ENCODE measurements around the gene SLC47A2. TPM values are rescaled to one million over a fixed set of nuclear protein-coding genes. Genes with fewer than 3 reads are reported as not detected.
A peak's percentile ranks its signal among the peaks of the same experiment; 100 is the strongest.

The SLC47A2 gene
- total and polyA plus RNA-seq, 5 donors from 2014 or later, result not detected

GRCh38 chr17:19752216-19753050 lies 36.0 kb upstream of the SLC47A2 start:
- Mint-ChIP-seq H3K4me1 (peaks cover 0 to 2% (median 0%) of the 10 kb centered on the region in 4 donors), H3K27me3 (peaks cover 33% of the 10 kb centered on the region), H3K36me3 (no peaks in the 10 kb centered on the region), H3K27ac (no peak overlapping the region), H3K9me3 (peaks cover 0 to 2% (median 0%) of the 10 kb centered on the region in 7 donors), H3K4me3 (peak overlapping the region in 1 of 4 donors; percentile 4)
- Histone ChIP-seq H3K4me1 (ENCODE audit: control insufficient read depth, insufficient read depth, low read length, poor library complexity, severe bottlenecking) (no peaks in the 10 kb centered on the region), H3K27ac (ENCODE audit: insufficient read depth, low read length, poor library complexity, severe bottlenecking) (no peak overlapping the region), H3K9me3 (ENCODE audit: control insufficient read depth in 2 of 2, low read length in 2 of 2) (no peaks in the 10 kb centered on the region), H3K36me3 (ENCODE audit: control insufficient read depth, insufficient read depth, low read length) (no peaks in the 10 kb centered on the region), H3K27me3 (ENCODE audit: control insufficient read depth, insufficient read depth, low read length) (peaks cover 5% of the 10 kb centered on the region), H3K4me3 (ENCODE audit: low read depth, low read length) (no peak overlapping the region)
- ATAC-seq (ENCODE audit: low read depth in 2 of 2) (no peak), DNase-seq (no peak)

- H3K9me3 Mint-ChIP-seq, result peaks cover 0 to 2% (median 0%) of the 10 kb centered on the region in 7 donors
Observed at GRCh38 chr17:19750835-19751234, 34.5 kb upstream of the SLC47A2 start.

GRCh38 chr17:19750020-19750572 lies 33.7 kb upstream of the SLC47A2 start:
- H3K27me3 ChIP-seq (ENCODE audit: control insufficient read depth, insufficient read depth, low read length), result peaks cover 5% of the 10 kb centered on the region

More at GRCh38 chr17:19750835-19751234, 34.5 kb upstream of the SLC47A2 start:
- Histone ChIP-seq H3K4me3 (ENCODE audit: low read depth, low read length) (no peak overlapping the region), H3K27me3 (ENCODE audit: control insufficient read depth, insufficient read depth, low read length) (peaks cover 5% of the 10 kb centered on the region), H3K27ac (ENCODE audit: insufficient read depth, low read length, poor library complexity, severe bottlenecking) (no peak overlapping the region), H3K4me1 (ENCODE audit: control insufficient read depth, insufficient read depth, low read length, poor library complexity, severe bottlenecking) (no peaks in the 10 kb centered on the region), H3K9me3 (ENCODE audit: control insufficient read depth in 2 of 2, low read length in 2 of 2) (no peaks in the 10 kb centered on the region), H3K36me3 (ENCODE audit: control insufficient read depth, insufficient read depth, low read length) (no peaks in the 10 kb centered on the region)
- ATAC-seq (ENCODE audit: low read depth in 2 of 2), result no peak
- H3K27ac Mint-ChIP-seq, result peak overlapping the region in 1 of 3 donors; percentile 60
- peaks cover 0 to 2% (median 0%) of the 10 kb centered on the region in 4 donors for H3K4me1 Mint-ChIP-seq
- no peak overlapping the region for H3K4me3 Mint-ChIP-seq
- no peak for DNase-seq
- no peaks in the 10 kb centered on the region for H3K36me3 Mint-ChIP-seq
- peaks cover 24% of the 10 kb centered on the region for H3K27me3 Mint-ChIP-seq

GRCh38 chr17:19748807-19749193 lies 32.4 kb upstream of the SLC47A2 start:
- H3K27ac Mint-ChIP-seq, result no peak overlapping the region
- ATAC-seq (ENCODE audit: low read depth in 2 of 2) (no peak), DNase-seq (no peak)
- H3K36me3 ChIP-seq (ENCODE audit: control insufficient read depth, insufficient read depth, low read length), result no peaks in the 10 kb centered on the region
- peaks cover 17% of the 10 kb centered on the region for H3K27me3 Mint-ChIP-seq
- no peaks in the 10 kb centered on the region for H3K36me3 Mint-ChIP-seq
- H3K4me3 Mint-ChIP-seq, result no peak overlapping the region
- peaks cover 5% of the 10 kb centered on the region for H3K27me3 ChIP-seq (ENCODE audit: control insufficient read depth, insufficient read depth, low read length)
- peaks cover 0 to 2% (median 0%) of the 10 kb centered on the region in 7 donors for H3K9me3 Mint-ChIP-seq
- H3K4me1 ChIP-seq (ENCODE audit: control insufficient read depth, insufficient read depth, low read length, poor library complexity, severe bottlenecking), result peaks cover 5% of the 10 kb centered on the region
- H3K4me1 Mint-ChIP-seq, result peaks cover 0 to 8% (median 3%) of the 10 kb centered on the region in 4 donors
- no peak overlapping the region for H3K27ac ChIP-seq (ENCODE audit: insufficient read depth, low read length, poor library complexity, severe bottlenecking)
- no peaks in the 10 kb centered on the region for H3K9me3 ChIP-seq (ENCODE audit: control insufficient read depth in 2 of 2, low read length in 2 of 2)
- no peak overlapping the region for H3K4me3 ChIP-seq (ENCODE audit: low read depth, low read length)

More at GRCh38 chr17:19750020-19750572, 33.7 kb upstream of the SLC47A2 start:
- peaks cover 0 to 5% (median 1%) of the 10 kb centered on the region in 4 donors for H3K4me1 Mint-ChIP-seq
- Histone ChIP-seq H3K36me3 (ENCODE audit: control insufficient read depth, insufficient read depth, low read length) (no peaks in the 10 kb centered on the region), H3K9me3 (ENCODE audit: control insufficient read depth in 2 of 2, low read length in 2 of 2) (no peaks in the 10 kb centered on the region), H3K4me1 (ENCODE audit: control insufficient read depth, insufficient read depth, low read length, poor library complexity, severe bottlenecking) (peaks cover 3% of the 10 kb centered on the region), H3K27ac (ENCODE audit: insufficient read depth, low read length, poor library complexity, severe bottlenecking) (no peak overlapping the region), H3K4me3 (ENCODE audit: low read depth, low read length) (no peak overlapping the region)
- ATAC-seq (ENCODE audit: low read depth in 2 of 2) (no peak), DNase-seq (no peak)
- no peaks in the 10 kb centered on the region for H3K36me3 Mint-ChIP-seq
- H3K4me3 Mint-ChIP-seq, result no peak overlapping the region
- H3K27me3 Mint-ChIP-seq, result peaks cover 21% of the 10 kb centered on the region
- H3K27ac Mint-ChIP-seq, result no peak overlapping the region
- H3K9me3 Mint-ChIP-seq, result peaks cover 0 to 2% (median 0%) of the 10 kb centered on the region in 7 donors

- Histone ChIP-seq H3K36me3 (ENCODE audit: control insufficient read depth, insufficient read depth, low read length) (no peaks in the 10 kb centered on the region), H3K4me3 (ENCODE audit: low read depth, low read length) (no peak within 1 kb of the TSS), H3K9me3 (ENCODE audit: control insufficient read depth in 2 of 2, low read length in 2 of 2) (no peaks in the 10 kb centered on the region), H3K4me1 (ENCODE audit: control insufficient read depth, insufficient read depth, low read length, poor library complexity, severe bottlenecking) (peaks cover 5% of the 10 kb centered on the region), H3K27ac (ENCODE audit: insufficient read depth, low read length, poor library complexity, severe bottlenecking) (no peak within 1 kb of the TSS), H3K27me3 (ENCODE audit: control insufficient read depth, insufficient read depth, low read length) (peaks cover 3% of the 10 kb centered on the region)
- H3K27ac Mint-ChIP-seq, result no peak within 1 kb of the TSS
- peaks cover 0 to 2% (median 0%) of the 10 kb centered on the region in 7 donors for H3K9me3 Mint-ChIP-seq
- H3K27me3 Mint-ChIP-seq, result peaks cover 16% of the 10 kb centered on the region
- H3K36me3 Mint-ChIP-seq, result no peaks in the 10 kb centered on the region
- ATAC-seq (ENCODE audit: low read depth in 2 of 2), result no peak
- DNase-seq, result no peak
- peaks cover 0 to 8% (median 3%) of the 10 kb centered on the region in 4 donors for H3K4me1 Mint-ChIP-seq
- H3K4me3 Mint-ChIP-seq, result no peak within 1 kb of the TSS
Observed at GRCh38 chr17:19747829-19748806, 31.7 kb upstream of the SLC47A2 start, which contains the start of gene ALDH3A1. Gene ALDH3A1 (minus strand): TSS chr17:19748298. CDS start chr17:19745129, 3,169 bp downstream.

GRCh38 chr17:19747159-19747719 lies 30.9 kb upstream of the SLC47A2 start:
- peaks cover 11% of the 10 kb centered on the region for H3K27me3 Mint-ChIP-seq
- H3K4me1 ChIP-seq (ENCODE audit: control insufficient read depth, insufficient read depth, low read length, poor library complexity, severe bottlenecking), result peaks cover 5% of the 10 kb centered on the region
- H3K4me3 ChIP-seq (ENCODE audit: low read depth, low read length), result no peak overlapping the region
- H3K27me3 ChIP-seq (ENCODE audit: control insufficient read depth, insufficient read depth, low read length), result no peaks in the 10 kb centered on the region
- H3K9me3 Mint-ChIP-seq, result peaks cover 0 to 2% (median 0%) of the 10 kb centered on the region in 7 donors
- peaks cover 0 to 10% (median 4%) of the 10 kb centered on the region in 4 donors for H3K4me1 Mint-ChIP-seq
- no peak for DNase-seq
- H3K36me3 Mint-ChIP-seq, result no peaks in the 10 kb centered on the region
- no peak overlapping the region for H3K4me3 Mint-ChIP-seq
- no peaks in the 10 kb centered on the region for H3K36me3 ChIP-seq (ENCODE audit: control insufficient read depth, insufficient read depth, low read length)
- H3K27ac ChIP-seq (ENCODE audit: insufficient read depth, low read length, poor library complexity, severe bottlenecking), result no peak overlapping the region
- no peak for ATAC-seq (ENCODE audit: low read depth in 2 of 2)
- no peak overlapping the region for H3K27ac Mint-ChIP-seq
- no peaks in the 10 kb centered on the region for H3K9me3 ChIP-seq (ENCODE audit: control insufficient read depth in 2 of 2, low read length in 2 of 2)

- H3K4me3 Mint-ChIP-seq, result no peak overlapping the region
- H3K27me3 Mint-ChIP-seq, result peaks cover 13% of the 10 kb centered on the region
- H3K27ac ChIP-seq (ENCODE audit: insufficient read depth, low read length, poor library complexity, severe bottlenecking), result no peak overlapping the region
- no peak overlapping the region for H3K4me3 ChIP-seq (ENCODE audit: low read depth, low read length)
- DNase-seq, result no peak
- peaks cover 0 to 10% (median 4%) of the 10 kb centered on the region in 4 donors for H3K4me1 Mint-ChIP-seq
- ATAC-seq (ENCODE audit: low read depth in 2 of 2), result no peak
- peaks cover 0 to 2% (median 0%) of the 10 kb centered on the region in 7 donors for H3K9me3 Mint-ChIP-seq
- H3K4me1 ChIP-seq (ENCODE audit: control insufficient read depth, insufficient read depth, low read length, poor library complexity, severe bottlenecking), result peaks cover 5% of the 10 kb centered on the region
- no peak overlapping the region for H3K27ac Mint-ChIP-seq
- H3K36me3 ChIP-seq (ENCODE audit: control insufficient read depth, insufficient read depth, low read length), result no peaks in the 10 kb centered on the region
- no peaks in the 10 kb centered on the region for H3K9me3 ChIP-seq (ENCODE audit: control insufficient read depth in 2 of 2, low read length in 2 of 2)
- H3K27me3 ChIP-seq (ENCODE audit: control insufficient read depth, insufficient read depth, low read length), result no peaks in the 10 kb centered on the region
- H3K36me3 Mint-ChIP-seq, result no peaks in the 10 kb centered on the region
Observed at GRCh38 chr17:19746517-19746916, 30.1 kb upstream of the SLC47A2 start.

Measured in CD4-positive, CD25-positive, alpha-beta regulatory T cell (primary cell).